MM.1S (cell line): ENCODE data around the gene PPP4R1.

Experiments used
- CTCF ChIP-seq: fragments of 300-600 bp; sonication (generic); IDR thresholded peaks from 2 replicates; pipeline ENCODE4 v1.5.1; 2016; ENCODE audit warnings: antibody characterized with exemption, low read length, mixed read lengths
- EZH2 ChIP-seq: fragments of 300-600 bp; sonication (generic); optimal IDR thresholded peaks from 2 replicates; pipeline ENCODE3; 2017; ENCODE audit warnings: low read depth, mild to moderate bottlenecking, antibody characterized with exemption, low read length, mixed read lengths

GRCh38 chr18:9612977-9613376 is 1.4 kb downstream of the PPP4R1 start:
- TF ChIP-seq CTCF (no peak), EZH2 (no peak)
